Measurements from ENCODE around the gene MCF2L.

Gene MCF2L

DNA sequence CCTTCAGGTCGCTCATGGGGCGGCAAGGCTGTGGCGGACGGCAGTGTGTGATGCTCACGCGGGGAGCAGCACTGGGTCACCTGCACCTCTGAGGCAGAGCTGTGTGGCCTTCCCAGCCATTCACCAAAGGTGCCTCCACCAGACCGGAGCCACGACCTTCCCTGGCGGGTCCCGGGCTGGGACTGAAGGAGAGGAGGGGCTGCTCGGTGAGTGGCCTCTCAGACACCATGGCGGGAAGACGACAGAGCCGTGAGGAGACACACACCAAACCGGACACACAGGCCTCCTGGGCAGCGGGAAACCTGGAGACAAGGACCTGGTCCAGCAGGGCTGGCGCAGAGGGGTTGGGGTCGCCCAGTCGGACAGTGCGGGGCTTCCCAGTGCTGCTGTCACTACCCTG lies 7.5 kb downstream of the MCF2L start:
- no peak overlapping the region for H3K4me3 ChIP-seq (ENCODE audit: low read length)
- no peak for TF ChIP-seq ZNF274 (IDR thresholded peaks at IDR 0.05; ENCODE audit: low read depth, low read length)

DNA sequence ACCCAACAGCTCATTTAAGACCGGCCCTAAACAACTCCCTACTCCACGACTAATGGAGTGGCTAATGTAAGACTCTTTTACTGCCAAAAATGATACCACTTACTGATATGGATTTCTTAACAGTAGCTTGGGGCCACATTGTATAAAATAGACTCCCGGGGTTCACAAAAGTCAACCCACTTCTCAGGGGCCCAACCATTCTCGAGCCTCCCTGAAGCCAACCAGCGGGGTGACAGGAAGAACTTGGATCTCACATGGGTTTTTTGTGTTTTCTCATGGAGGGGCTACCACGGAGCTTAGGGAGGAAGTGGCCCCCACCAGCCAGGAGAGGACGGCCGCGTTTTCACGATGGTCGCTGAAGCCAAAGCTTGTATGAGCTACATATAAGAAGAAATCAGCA lies 8.1 kb downstream of the MCF2L start:
- TF ChIP-seq ZNF274 (IDR thresholded peaks at IDR 0.05; ENCODE audit: low read depth, low read length) = no peak
- H3K4me3 ChIP-seq (ENCODE audit: low read length) = no peak overlapping the region

DNA sequence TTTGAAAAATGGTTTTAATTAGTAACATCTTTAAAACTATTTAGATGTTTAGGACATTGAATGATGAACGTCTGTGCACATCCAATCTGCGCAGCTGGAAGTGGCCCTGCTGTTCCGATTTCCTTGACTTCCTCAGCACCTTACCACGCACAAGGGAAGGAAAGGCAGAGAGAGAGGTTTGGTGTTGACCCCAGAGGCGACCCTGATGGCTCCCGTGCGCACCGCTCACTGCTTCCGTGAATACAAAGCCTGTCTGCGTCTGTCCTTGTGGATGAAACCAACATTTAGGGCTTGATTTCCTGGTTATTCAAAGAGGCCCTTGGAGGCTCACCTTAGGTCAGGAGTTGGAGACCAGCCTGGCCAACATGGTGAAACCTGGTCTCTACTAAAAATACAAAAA lies 8.5 kb downstream of the MCF2L start:
- no peak overlapping the region for H3K4me3 ChIP-seq (ENCODE audit: low read length)
- TF ChIP-seq ZNF274 (IDR thresholded peaks at IDR 0.05; ENCODE audit: low read depth, low read length) = no peak

DNA sequence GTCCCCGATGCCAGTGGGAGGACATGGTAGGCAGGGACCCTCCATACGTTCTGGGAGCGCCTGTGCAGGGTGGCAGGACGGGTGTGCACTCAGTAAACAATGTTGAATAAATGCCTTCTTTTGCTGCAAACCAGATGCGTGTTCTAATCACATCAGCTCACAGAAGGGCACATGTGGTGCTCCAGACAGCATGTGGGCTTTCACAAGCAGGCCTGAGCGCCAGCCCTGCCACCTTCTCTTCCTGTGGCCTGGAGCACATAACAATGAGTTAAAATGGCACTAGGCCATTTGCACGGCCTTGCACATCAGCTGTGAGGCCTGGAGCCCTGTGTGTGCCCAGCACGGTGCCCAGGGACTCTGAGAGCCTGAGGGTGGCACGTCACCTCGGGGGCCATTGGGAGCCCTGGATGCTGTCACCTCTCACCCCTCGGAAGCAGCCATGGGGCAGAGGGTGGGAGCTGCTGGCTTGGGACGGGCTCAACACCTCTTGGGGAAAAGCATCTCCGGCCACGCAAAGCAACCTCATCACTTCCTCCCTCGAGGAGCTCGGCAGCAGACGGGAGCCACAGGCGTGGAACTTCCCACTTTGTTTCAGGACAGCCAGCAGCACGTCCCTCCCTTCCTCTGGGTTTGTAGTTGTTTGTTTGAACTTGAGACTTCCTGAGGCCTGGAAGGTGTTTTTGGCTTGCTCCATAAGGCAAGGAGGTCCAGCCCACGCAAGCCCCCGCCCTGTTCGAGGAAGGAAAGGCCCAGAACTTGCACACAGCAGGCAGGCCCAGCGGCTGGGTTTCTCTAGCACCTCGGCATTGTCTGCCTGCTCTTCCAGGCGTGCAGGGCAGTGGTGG lies 9.8 kb downstream of the MCF2L start:
- no peak for TF ChIP-seq ZNF274 (IDR thresholded peaks at IDR 0.05; ENCODE audit: low read depth, low read length)

DNA sequence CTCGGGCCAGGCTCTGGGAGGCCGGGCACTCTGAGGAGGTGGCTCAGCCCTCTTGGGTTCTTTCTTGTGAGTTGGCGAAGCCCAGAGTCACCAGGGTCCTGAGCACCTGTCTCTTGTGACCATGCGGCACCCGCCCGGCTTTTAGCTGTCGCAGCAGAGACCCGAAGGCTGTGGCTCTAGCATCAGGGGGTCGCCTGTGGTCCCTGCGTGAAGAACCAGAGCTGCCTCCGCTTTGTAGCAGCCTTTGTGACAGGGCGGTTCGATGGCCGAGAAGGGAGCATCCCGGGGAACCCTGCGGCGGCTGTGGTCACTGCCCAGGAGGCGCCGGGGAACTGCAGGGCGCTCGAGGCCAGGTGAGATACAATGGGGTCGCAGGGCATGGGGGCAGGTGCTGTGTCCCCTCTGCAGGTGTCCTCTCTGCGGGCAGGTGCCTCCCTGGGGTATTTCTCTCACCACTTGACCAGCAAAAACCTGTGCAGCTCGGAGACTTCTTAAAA lies 10.4 kb downstream of the MCF2L start:
- no peak for TF ChIP-seq ZNF274 (IDR thresholded peaks at IDR 0.05; ENCODE audit: low read depth, low read length)
- H3K4me3 ChIP-seq (ENCODE audit: low read length) = no peak overlapping the region

More for the DNA sequence above, 9.8 kb downstream of the MCF2L start:
- no peak overlapping the region for H3K4me3 ChIP-seq (ENCODE audit: low read length)

DNA sequence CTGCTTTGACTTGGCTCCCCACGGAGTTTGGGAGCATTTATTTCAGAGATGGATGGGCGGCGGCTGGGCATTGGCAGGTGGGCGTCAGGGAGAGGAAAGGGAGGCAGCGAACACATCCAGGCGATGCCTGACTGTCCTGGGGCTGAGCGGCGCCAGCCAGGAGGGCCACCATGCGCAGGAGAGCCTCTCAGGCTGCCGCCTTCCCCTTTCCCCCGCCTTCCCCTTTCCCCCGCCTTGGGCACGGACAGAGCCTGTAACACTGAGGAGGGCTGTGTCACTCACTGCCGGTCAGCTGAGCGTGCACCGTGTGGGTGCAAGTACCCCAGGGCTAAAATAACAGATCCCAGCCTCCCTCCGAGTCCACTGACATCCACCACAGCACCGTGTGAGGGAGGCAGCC lies 11.4 kb downstream of the MCF2L start:
- no peak for TF ChIP-seq ZNF274 (IDR thresholded peaks at IDR 0.05; ENCODE audit: low read depth, low read length)
- H3K4me3 ChIP-seq (ENCODE audit: low read length) = no peak overlapping the region

DNA sequence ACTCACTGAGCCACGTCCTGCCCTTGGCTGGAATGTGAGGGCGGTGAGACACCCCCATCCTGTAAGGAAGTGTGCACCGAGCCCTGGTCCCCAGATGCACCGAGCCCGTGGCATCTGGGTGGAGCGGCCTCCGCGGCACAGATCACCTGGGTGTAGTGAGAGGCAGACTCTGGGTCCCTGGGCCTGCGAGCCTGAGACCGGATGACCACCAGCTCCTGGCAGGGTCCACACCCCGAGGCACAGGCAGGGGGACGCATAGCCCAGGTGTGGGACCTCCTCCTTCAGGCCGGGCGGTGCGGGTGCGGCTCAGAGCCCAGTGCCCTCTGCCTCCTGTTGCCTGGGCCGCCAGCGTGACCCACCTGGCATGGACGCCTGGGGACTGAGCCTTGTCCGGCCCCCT lies 12.4 kb downstream of the MCF2L start:
- no peak overlapping the region for H3K4me3 ChIP-seq (ENCODE audit: low read length)
- TF ChIP-seq ZNF274 (IDR thresholded peaks at IDR 0.05; ENCODE audit: low read depth, low read length) = no peak

DNA sequence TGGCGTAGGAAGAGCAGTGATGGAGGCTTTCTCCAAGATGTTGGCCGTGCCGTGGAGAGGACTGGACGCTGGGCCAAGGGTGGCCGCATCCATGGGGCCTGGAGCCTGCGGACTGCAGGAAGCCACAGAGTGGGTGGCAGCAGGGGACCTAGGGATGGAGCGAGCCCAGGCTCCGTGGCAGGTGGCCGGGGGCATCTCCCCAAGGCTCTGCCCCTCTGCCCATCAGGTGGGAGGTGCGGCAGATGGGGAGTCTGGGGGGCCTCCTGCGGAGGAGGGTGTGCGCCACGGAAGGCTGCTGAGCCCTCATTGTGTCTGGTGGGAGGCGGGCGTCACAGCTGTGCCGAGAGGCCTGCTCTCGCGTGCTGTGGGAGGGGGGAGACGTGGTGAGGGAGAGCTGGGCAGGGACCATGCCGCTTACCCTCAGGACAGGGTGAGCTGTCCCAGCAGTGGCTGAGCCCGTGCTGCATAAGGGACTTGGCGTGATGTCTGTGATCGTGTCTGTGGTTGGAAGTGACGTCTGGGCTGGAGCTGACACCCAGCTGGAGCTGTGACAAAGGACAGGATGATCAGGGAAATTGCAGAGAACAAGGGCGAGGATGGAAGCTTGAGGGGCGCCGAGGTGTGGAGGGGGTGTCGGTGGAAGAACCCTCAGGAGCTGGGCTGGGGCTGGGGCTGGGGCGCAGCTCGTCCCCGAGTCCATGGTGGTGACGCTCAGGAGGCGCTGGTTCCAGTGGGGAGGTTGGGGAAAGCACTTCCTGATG lies 13.4 kb downstream of the MCF2L start:
- no peak for TF ChIP-seq ZNF274 (IDR thresholded peaks at IDR 0.05; ENCODE audit: low read depth, low read length)
- no peak overlapping the region for H3K4me3 ChIP-seq (ENCODE audit: low read length)

DNA sequence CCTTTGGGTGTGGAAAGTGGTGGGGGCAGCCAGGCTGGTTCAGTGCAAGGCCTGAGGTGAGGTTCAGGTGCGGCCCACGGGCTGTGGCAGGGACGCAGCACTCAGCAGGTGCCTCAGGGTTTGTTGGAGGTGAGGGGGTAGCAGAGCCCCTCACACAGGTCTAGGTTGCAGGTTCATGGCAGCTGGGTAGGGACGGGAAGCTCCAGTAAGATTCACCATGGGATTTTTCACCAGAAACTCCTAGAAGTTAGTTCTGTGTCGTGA lies 14.0 kb downstream of the MCF2L start:
- no peak overlapping the region for H3K4me3 ChIP-seq (ENCODE audit: low read length)
- no peak for TF ChIP-seq ZNF274 (IDR thresholded peaks at IDR 0.05; ENCODE audit: low read depth, low read length)

DNA sequence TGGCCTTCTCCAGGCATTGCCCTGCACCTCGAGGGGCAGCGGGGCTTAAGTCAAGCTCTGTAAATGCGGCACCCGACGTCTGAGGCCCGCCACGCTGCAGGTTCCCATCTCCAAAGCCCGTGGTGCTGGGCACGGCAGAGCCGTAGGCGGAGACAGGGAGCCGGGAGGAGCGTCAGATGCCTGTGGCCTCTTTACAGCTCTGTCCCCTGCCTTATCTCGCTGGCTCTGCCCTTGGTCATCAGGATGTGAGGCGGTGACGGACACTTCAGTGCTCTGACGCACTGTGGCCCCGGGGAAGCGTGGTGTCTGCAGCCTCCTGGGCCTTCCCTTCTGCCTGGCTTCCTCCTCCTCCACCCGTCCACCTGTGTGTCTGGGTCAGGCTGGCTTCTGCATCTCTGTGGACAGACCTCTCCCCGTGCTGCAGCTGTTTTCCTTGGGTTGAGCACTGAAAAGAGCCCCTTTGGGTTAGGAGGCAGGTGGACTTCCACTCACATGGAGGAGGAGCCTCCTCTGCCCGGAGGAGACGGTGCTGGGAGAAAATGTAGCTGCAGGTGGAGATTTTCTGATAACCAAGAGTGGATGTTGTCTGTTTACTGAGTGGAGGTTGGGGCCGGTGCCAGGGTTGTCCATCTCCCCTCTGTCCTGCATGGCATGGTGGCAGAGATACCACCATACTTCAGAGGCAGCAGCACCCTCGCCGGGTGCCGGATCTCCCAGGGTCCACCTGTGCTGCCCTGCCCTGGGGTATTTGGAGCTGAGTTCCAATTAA lies 14.6 kb downstream of the MCF2L start:
- no peak for TF ChIP-seq ZNF274 (IDR thresholded peaks at IDR 0.05; ENCODE audit: low read depth, low read length)
- H3K4me3 ChIP-seq (ENCODE audit: low read length) = no peak overlapping the region

DNA sequence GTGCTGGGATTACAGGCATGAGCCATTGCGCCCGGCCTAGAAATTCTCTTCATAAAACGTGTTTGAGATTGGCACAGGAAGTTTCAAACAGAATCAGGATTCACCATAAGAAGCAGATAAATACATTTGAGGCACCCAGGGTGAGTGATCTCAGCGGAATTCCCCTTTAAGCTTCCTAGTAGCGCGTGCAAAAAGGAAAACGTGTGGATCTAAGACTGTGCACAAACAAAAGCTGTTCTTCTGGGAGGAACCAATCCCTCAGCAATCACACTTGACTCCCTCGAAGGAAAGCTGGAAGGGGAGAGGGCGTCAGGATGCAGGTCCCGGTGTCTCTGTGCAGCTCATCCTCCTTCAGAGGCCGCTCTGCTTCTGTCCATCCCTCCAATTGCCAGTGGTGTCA lies 15.5 kb downstream of the MCF2L start:
- no peak overlapping the region for H3K4me3 ChIP-seq (ENCODE audit: low read length)
- TF ChIP-seq ZNF274 (IDR thresholded peaks at IDR 0.05; ENCODE audit: low read depth, low read length) = no peak

DNA sequence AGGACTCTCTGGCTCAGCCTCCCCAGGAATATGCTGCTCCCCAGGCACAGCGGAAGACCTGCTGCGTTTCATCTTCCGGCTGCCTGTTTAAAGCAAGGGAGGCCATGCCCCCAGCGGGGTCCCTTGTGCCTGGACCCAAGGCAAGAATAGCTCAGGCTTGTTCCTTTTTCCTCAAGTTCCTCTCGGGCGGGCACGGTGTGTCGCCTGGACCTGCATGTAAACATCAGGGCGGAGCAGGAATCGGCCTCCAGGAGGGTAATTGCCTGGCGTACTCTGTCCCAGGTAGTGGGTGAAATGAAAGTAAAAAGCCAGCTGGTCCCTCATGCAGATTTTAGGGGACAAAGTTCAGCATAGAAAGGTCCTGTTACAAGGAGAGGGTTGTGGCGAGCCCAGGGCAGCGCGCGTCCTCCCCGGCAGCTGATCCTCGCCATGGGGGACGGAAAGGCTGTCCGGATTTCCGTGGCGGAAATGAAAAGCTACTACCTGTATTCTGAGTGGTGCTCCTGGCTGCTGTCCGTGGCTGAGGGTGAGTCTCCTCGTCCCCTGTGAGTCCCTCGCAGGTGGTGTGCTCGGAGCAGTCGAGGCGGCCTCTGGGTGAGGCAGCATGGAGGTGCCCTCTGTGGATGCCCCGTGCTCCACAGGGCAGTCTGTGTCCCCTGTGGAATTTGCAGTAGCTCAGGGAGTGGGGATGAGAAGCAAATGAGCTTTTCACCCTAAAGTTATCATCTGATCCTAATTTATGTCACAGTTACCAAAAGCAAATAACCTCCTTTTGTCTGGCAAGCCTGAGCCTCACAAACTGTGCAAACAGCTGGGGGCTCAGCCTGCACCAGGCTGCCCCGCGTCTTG lies 16.2 kb downstream of the MCF2L start:
- no peak for TF ChIP-seq ZNF274 (IDR thresholded peaks at IDR 0.05; ENCODE audit: low read depth, low read length)
- H3K4me3 ChIP-seq (ENCODE audit: low read length) = no peak overlapping the region

DNA sequence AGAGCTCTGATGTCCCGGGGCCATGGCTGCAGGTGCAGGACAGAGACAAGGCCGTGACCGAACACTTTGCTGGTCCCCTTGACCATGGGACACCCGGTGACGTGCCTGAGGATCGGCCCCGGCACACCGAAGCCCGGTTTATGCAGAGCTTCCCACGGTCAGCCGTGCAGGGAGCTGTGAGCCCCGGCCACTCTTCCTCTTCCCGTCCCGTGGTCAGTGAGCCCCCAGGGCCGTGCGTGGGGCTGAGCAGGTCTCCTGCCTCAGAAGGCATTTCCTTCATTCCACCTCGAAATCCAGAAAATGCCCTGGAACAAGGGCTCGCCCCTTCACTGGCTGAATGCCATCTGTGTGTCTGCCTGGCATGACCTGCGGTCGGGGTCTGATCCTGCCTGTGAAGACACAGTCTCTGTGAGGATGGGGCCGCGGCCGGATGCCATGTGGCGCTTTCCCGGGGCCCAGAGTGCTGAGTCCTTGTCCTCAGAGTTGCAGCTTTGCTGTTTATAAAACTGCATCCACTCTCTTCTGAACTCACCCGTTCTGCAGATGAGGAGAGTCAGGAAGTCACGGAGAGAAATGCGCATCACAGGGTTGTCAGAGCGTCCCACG lies 16.9 kb downstream of the MCF2L start:
- no peak overlapping the region for H3K4me3 ChIP-seq (ENCODE audit: low read length)
- TF ChIP-seq ZNF274 (IDR thresholded peaks at IDR 0.05; ENCODE audit: low read depth, low read length) = no peak
